SK-N-SH treated with all-trans-retinoic acid at 6 μM for 48 hours (cell line): Measurements from ENCODE around the gene ENTHD1.

ENCODE experiments used
- ATAC-seq: fragments of 200-7000 bp; cut with Tn5 transposase; 3 replicates; pipeline ENCODE4 v1.9.1; 2020; ENCODE audit warnings: mild to moderate bottlenecking, moderate library complexity
- ARNTL ChIP-seq: fragments of 450-650 bp; formaldehyde crosslinking; IDR thresholded peaks from 2 replicates; pipeline ENCODE4 v1.5.0; 2020; ENCODE audit warnings: low read depth, mild to moderate bottlenecking, moderate library complexity, borderline replicate concordance
- BACH2 ChIP-seq: fragments of 250-450 bp; sonication (Bioruptor Pico); IDR thresholded peaks from 2 replicates; pipeline ENCODE4 v1.9.0; 2021; ENCODE audit warnings: mild to moderate bottlenecking, borderline replicate concordance
- ESRRG ChIP-seq: fragments of 250-450 bp; sonication (Bioruptor Pico); IDR thresholded peaks from 2 replicates; pipeline ENCODE4 v1.6.1; 2021; ENCODE audit warnings: mild to moderate bottlenecking
- ISL1 ChIP-seq: fragments of 250-450 bp; sonication (Bioruptor Pico); IDR thresholded peaks from 2 replicates; pipeline ENCODE4 v2.1.2; 2022; ENCODE audit warnings: mild to moderate bottlenecking, moderate library complexity
- OSR1 ChIP-seq: fragments of 250-450 bp; sonication (Bioruptor Pico); IDR thresholded peaks from 2 replicates; pipeline ENCODE4 v1.8.0; 2022; ENCODE audit warnings: moderate library complexity, mild to moderate bottlenecking, inconsistent platforms
- PATZ1 ChIP-seq: fragments of 250-450 bp; sonication (Bioruptor Pico); IDR thresholded peaks from 2 replicates; pipeline ENCODE4 v1.8.0; 2020; ENCODE audit warnings: mild to moderate bottlenecking, moderate library complexity, borderline replicate concordance
- RARB ChIP-seq: fragments of 250-450 bp; sonication (Bioruptor Pico); IDR thresholded peaks from 2 replicates; pipeline ENCODE4 v1.8.0; 2021; ENCODE audit warnings: mild to moderate bottlenecking, moderate library complexity
- SNAI2 ChIP-seq: fragments of 250-450 bp; sonication (Bioruptor Pico); IDR thresholded peaks from 2 replicates; pipeline ENCODE4 v1.5.0; 2020; ENCODE audit warnings: mild to moderate bottlenecking, moderate library complexity
- TCF4 ChIP-seq: fragments of 250-450 bp; sonication (Bioruptor Pico); IDR thresholded peaks from 2 replicates; pipeline ENCODE4 v1.8.0; 2021; ENCODE audit warnings: mild to moderate bottlenecking, moderate library complexity, borderline replicate concordance
- TSHZ2 ChIP-seq: fragments of 250-450 bp; sonication (Bioruptor Pico); IDR thresholded peaks from 2 replicates; pipeline ENCODE4 v1.5.0; 2020; ENCODE audit warnings: mild to moderate bottlenecking, moderate library complexity
- ZC3H10 ChIP-seq: fragments of 250-450 bp; sonication (Bioruptor Pico); IDR thresholded peaks from 2 replicates; pipeline ENCODE4 v1.5.1; 2021; ENCODE audit warnings: mild to moderate bottlenecking, moderate library complexity
- ZFP3 ChIP-seq: fragments of 250-450 bp; sonication (Bioruptor Pico); IDR thresholded peaks from 2 replicates; pipeline ENCODE4 v1.5.0; 2020; ENCODE audit warnings: mild to moderate bottlenecking, moderate library complexity
- ZFP30 ChIP-seq: fragments of 450-650 bp; formaldehyde crosslinking; IDR thresholded peaks from 2 replicates; pipeline ENCODE4 v1.5.0; 2022; ENCODE audit warnings: mild to moderate bottlenecking, moderate library complexity
- ZNF565 ChIP-seq: fragments of 450-650 bp; formaldehyde crosslinking; conservative IDR thresholded peaks from 2 replicates; pipeline ENCODE4 v1.5.0; 2020; ENCODE audit warnings: low read depth, mild to moderate bottlenecking, moderate library complexity
- ZNF70 ChIP-seq: fragments of 450-650 bp; formaldehyde crosslinking; IDR thresholded peaks from 2 replicates; pipeline ENCODE4 v1.5.0; 2020; ENCODE audit warnings: mild to moderate bottlenecking, moderate library complexity
- ZNF8 ChIP-seq: fragments of 450-650 bp; formaldehyde crosslinking; IDR thresholded peaks from 2 replicates; pipeline ENCODE4 v1.5.0; 2020; ENCODE audit warnings: mild to moderate bottlenecking, moderate library complexity
- TF ChIP-seq, protein P1 (sequence below): fragments of 250-450 bp; sonication (Bioruptor Pico); IDR thresholded peaks from 2 replicates; pipeline ENCODE4 v1.8.0; 2021; ENCODE audit warnings: low read depth, mild to moderate bottlenecking, moderate library complexity, borderline replicate concordance
- TF ChIP-seq, protein P2 (sequence below): fragments of 250-450 bp; sonication (Bioruptor Pico); IDR thresholded peaks from 2 replicates; pipeline ENCODE4 v1.5.1; 2021; ENCODE audit warnings: mild to moderate bottlenecking, moderate library complexity
- TF ChIP-seq, protein P3 (sequence below): fragments of 250-450 bp; sonication (Bioruptor Pico); IDR thresholded peaks from 2 replicates; pipeline ENCODE4 v1.5.1; 2020; ENCODE audit warnings: low read depth, mild to moderate bottlenecking, moderate library complexity

ENTHD1 gene

DNA sequence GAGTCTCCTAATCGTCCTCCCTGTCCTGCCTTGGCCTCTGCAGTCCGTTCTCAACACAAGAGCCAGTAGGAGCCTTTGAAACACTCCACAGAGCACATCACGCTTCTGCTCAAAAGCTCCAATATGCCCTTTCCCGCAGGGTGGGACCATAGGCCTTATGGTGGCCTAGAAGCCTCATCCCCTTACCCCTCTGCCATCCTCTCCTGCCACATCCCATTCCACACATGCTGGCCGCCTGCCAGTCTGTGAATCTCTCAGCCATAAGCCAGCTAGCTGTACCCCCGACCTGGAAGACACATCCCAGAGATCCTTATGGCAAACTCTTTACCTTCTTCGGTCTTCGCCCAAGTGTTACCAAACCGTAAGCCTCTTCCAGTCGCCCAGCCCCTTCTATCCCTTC is 157.8 kb downstream of the ENTHD1 start:
- ATAC-seq: no peak

GRCh38 chr22:39734866-39735265 is 158.7 kb downstream of the ENTHD1 start:
- ATAC-seq: no peak
- no peak for TF ChIP-seq ZNF70 (CRISPR knock-in tag)
- no peak for TF ChIP-seq TSHZ2 (CRISPR knock-in tag)
- no peak for TF ChIP-seq ISL1 (CRISPR knock-in tag)
- TF ChIP-seq ARNTL: no peak
- no peak for TF ChIP-seq ZFP30 (CRISPR knock-in tag)
- TF ChIP-seq SNAI2 (CRISPR knock-in tag): no peak
- TF ChIP-seq, protein P1, sequence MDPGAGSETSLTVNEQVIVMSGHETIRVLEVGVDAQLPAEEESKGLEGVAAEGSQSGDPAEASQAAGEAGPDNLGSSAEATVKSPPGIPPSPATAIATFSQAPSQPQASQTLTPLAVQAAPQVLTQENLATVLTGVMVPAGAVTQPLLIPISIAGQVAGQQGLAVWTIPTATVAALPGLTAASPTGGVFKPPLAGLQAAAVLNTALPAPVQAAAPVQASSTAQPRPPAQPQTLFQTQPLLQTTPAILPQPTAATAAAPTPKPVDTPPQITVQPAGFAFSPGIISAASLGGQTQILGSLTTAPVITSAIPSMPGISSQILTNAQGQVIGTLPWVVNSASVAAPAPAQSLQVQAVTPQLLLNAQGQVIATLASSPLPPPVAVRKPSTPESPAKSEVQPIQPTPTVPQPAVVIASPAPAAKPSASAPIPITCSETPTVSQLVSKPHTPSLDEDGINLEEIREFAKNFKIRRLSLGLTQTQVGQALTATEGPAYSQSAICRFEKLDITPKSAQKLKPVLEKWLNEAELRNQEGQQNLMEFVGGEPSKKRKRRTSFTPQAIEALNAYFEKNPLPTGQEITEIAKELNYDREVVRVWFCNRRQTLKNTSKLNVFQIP (CRISPR knock-in tag): no peak
- TF ChIP-seq ZNF565: no peak

More for the DNA sequence above, 157.8 kb downstream of the ENTHD1 start:
- TF ChIP-seq TCF4 (CRISPR knock-in tag) (no peak), ZNF8 (no peak), ZFP30 (CRISPR knock-in tag) (no peak), ZFP3 (CRISPR knock-in tag) (no peak), ARNTL (no peak), ESRRG (no peak), PATZ1 (CRISPR knock-in tag) (no peak), ISL1 (CRISPR knock-in tag) (no peak), TSHZ2 (CRISPR knock-in tag) (no peak), SNAI2 (CRISPR knock-in tag) (no peak), RARB (CRISPR knock-in tag) (no peak), ZNF70 (CRISPR knock-in tag) (no peak), OSR1 (CRISPR knock-in tag) (no peak), ZC3H10 (no peak), ZNF565 (no peak), BACH2 (CRISPR knock-in tag) (no peak)
- TF ChIP-seq, protein P2, sequence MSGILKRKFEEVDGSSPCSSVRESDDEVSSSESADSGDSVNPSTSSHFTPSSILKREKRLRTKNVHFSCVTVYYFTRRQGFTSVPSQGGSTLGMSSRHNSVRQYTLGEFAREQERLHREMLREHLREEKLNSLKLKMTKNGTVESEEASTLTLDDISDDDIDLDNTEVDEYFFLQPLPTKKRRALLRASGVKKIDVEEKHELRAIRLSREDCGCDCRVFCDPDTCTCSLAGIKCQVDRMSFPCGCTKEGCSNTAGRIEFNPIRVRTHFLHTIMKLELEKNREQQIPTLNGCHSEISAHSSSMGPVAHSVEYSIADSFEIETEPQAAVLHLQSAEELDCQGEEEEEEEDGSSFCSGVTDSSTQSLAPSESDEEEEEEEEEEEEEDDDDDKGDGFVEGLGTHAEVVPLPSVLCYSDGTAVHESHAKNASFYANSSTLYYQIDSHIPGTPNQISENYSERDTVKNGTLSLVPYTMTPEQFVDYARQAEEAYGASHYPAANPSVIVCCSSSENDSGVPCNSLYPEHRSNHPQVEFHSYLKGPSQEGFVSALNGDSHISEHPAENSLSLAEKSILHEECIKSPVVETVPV (CRISPR knock-in tag): no peak
- TF ChIP-seq, protein P1 (CRISPR knock-in tag): no peak
- TF ChIP-seq, protein P3, sequence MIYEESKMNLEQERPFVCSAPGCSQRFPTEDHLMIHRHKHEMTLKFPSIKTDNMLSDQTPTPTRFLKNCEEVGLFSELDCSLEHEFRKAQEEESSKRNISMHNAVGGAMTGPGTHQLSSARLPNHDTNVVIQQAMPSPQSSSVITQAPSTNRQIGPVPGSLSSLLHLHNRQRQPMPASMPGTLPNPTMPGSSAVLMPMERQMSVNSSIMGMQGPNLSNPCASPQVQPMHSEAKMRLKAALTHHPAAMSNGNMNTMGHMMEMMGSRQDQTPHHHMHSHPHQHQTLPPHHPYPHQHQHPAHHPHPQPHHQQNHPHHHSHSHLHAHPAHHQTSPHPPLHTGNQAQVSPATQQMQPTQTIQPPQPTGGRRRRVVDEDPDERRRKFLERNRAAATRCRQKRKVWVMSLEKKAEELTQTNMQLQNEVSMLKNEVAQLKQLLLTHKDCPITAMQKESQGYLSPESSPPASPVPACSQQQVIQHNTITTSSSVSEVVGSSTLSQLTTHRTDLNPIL (CRISPR knock-in tag): no peak
- TF ChIP-seq, all 23 proteins: peak for 0
